ENCODE results near the gene CDPF1. TPM values are rescaled to one million over a fixed set of nuclear protein-coding genes. Genes with fewer than 3 reads are reported as not detected.
A peak's percentile ranks its signal among the peaks of the same experiment; 100 is the strongest.

Gene CDPF1
- total RNA-seq, 1 experiment from 2014 or later, result 8.1 TPM

- H2BK12ac ChIP-seq (ENCODE audit: insufficient read length, low read depth, low read length), result no peak overlapping the region
- H2BK15ac ChIP-seq (ENCODE audit: low read depth, low read length), result no peak overlapping the region
Observed at GRCh38 chr22:46245511-46245910, 4.6 kb downstream of the CDPF1 start.

More at GRCh38 chr22:46245511-46245910, 4.6 kb downstream of the CDPF1 start:
- peaks cover 1 to 8% (median 8%) of the 10 kb centered on the region in 3 experiments; a peak in 4 of 7 replicates for H3K36me3 Mint-ChIP-seq (ENCODE audit: insufficient read depth in 1 of 3, low read depth in 3 of 3)
- H3K4me3 Mint-ChIP-seq, result no peak overlapping the region
- Histone ChIP-seq H2BK20ac (ENCODE audit: low read depth, low read length, poor library complexity, severe bottlenecking) (no peak overlapping the region), H3K23me2 (ENCODE audit: insufficient read length, low read depth, low read length, poor library complexity, severe bottlenecking) (peaks cover 3% of the 10 kb centered on the region), H3K18ac (ENCODE audit: insufficient read length, low read depth, low read length) (no peak overlapping the region), H4K20me1 (ENCODE audit: control insufficient read depth, insufficient read depth, insufficient read length) (no peaks in the 10 kb centered on the region), H3K27ac (ENCODE audit: insufficient read length, low read depth, low read length) (no peak overlapping the region), H3T11ph (ENCODE audit: low read length) (no peak overlapping the region), H3K79me1 (ENCODE audit: insufficient read depth, low read depth, low read length, poor library complexity, severe bottlenecking) (no peaks in the 10 kb centered on the region), H2BK5ac (ENCODE audit: insufficient read length, low read length) (no peak overlapping the region), H4K5ac (ENCODE audit: insufficient read length, low read depth, low read length) (no peak overlapping the region), H3K4me2 (ENCODE audit: insufficient read depth, insufficient read length, low read length) (no peak overlapping the region), H3K9ac (ENCODE audit: extremely low read depth, insufficient read length, low read length) (no peak overlapping the region), H3K79me2 (ENCODE audit: insufficient read depth, low read length) (no peaks in the 10 kb centered on the region), H2BK120ac (ENCODE audit: low read depth, low read length, poor library complexity, severe bottlenecking) (no peak overlapping the region), H4K8ac (replicated peaks; ENCODE audit: insufficient read length, low read depth, low read length) (no peak overlapping the region), H3K23ac (ENCODE audit: insufficient read length, low read depth, low read length) (no peak overlapping the region), H3K56ac (ENCODE audit: insufficient read length, low read depth, low read length) (no peak overlapping the region), H3K14ac (ENCODE audit: insufficient read depth, low read length) (no peak overlapping the region), H3K9me3 (ENCODE audit: control insufficient read depth, low read depth, low read length) (no peaks in the 10 kb centered on the region), H3K4ac (ENCODE audit: low read depth, low read length) (no peak overlapping the region), H2AFZ (ENCODE audit: low read length) (no peak overlapping the region), H2AK5ac (ENCODE audit: insufficient read length, low read length) (no peak overlapping the region), H4K91ac (ENCODE audit: insufficient read length, low read depth, low read length) (no peak overlapping the region), H3K4me1 (ENCODE audit: insufficient read depth, low read length) (no peaks in the 10 kb centered on the region), H3K27me3 (ENCODE audit: insufficient read depth, low read length) (no peaks in the 10 kb centered on the region)
- no CpG with 5 or more reads among the region's 16 CpGs for WGBS (ENCODE audit: extremely low coverage, insufficient read length, low lambda C conversion rate)
- H3K9me3 Mint-ChIP-seq, result no peaks in the 10 kb centered on the region
- peaks cover 0 to 4% of the 10 kb centered on the region in 2 experiments; a peak in 1 of 4 replicates for H3K4me1 Mint-ChIP-seq
- H3K27ac Mint-ChIP-seq, result peak overlapping the region in 1 of 3 experiments; percentile 61; a peak in 1 of 7 replicates
- no peak for DNase-seq
- no peaks in the 10 kb centered on the region; the same call in 1 of the 2 replicates for H3K27me3 Mint-ChIP-seq (ENCODE audit: low read depth)
- TF ChIP-seq, protein P1, sequence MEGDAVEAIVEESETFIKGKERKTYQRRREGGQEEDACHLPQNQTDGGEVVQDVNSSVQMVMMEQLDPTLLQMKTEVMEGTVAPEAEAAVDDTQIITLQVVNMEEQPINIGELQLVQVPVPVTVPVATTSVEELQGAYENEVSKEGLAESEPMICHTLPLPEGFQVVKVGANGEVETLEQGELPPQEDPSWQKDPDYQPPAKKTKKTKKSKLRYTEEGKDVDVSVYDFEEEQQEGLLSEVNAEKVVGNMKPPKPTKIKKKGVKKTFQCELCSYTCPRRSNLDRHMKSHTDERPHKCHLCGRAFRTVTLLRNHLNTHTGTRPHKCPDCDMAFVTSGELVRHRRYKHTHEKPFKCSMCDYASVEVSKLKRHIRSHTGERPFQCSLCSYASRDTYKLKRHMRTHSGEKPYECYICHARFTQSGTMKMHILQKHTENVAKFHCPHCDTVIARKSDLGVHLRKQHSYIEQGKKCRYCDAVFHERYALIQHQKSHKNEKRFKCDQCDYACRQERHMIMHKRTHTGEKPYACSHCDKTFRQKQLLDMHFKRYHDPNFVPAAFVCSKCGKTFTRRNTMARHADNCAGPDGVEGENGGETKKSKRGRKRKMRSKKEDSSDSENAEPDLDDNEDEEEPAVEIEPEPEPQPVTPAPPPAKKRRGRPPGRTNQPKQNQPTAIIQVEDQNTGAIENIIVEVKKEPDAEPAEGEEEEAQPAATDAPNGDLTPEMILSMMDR (conservative IDR thresholded peaks at IDR 0.05), result no peak
